ENCODE measurements around the gene SPRED2.

The SPRED2 gene

GRCh38 chr2:65287364-65287763 lies 145.0 kb downstream of the SPRED2 start:
- DNase-seq, result no peak

- DNase-seq, result peak in 6 of 58 donors; percentile 2 to 16 (median 8)
Measured at GRCh38 chr2:65282477-65283053, 149.8 kb downstream of the SPRED2 start.

GRCh38 chr2:65281627-65282351 lies 150.6 kb downstream of the SPRED2 start:
- DNase-seq, result no peak

- no peak for DNase-seq
Measured at GRCh38 chr2:65279756-65280155, 152.6 kb downstream of the SPRED2 start.

GRCh38 chr2:65278531-65278981 lies 153.8 kb downstream of the SPRED2 start:
- no peak for DNase-seq

GRCh38 chr2:65277791-65278483 lies 154.5 kb downstream of the SPRED2 start:
- DNase-seq, result no peak

- no peak for DNase-seq
Measured at GRCh38 chr2:65277118-65277517, 155.3 kb downstream of the SPRED2 start.

GRCh38 chr2:65276609-65277008 lies 155.8 kb downstream of the SPRED2 start:
- no peak for DNase-seq

GRCh38 chr2:65275141-65275915 lies 157.1 kb downstream of the SPRED2 start:
- DNase-seq, result no peak

- no peak for DNase-seq
Measured at GRCh38 chr2:65273344-65273743, 159.1 kb downstream of the SPRED2 start.

- DNase-seq, result no peak
Measured at GRCh38 chr2:65268957-65269356, 163.4 kb downstream of the SPRED2 start.

- no peak for DNase-seq
Measured at GRCh38 chr2:65267008-65267407, 165.4 kb downstream of the SPRED2 start.

- no peak for DNase-seq
Measured at GRCh38 chr2:65265671-65266045, 166.7 kb downstream of the SPRED2 start.

- DNase-seq, result peak in 16 of 58 donors; percentile 3 to 59 (median 16)
Measured at GRCh38 chr2:65264821-65265670, 167.4 kb downstream of the SPRED2 start.

GRCh38 chr2:65263986-65264385 lies 168.4 kb downstream of the SPRED2 start:
- DNase-seq, result no peak

- no peak for DNase-seq
Measured at GRCh38 chr2:65263262-65263661, 169.1 kb downstream of the SPRED2 start.

GRCh38 chr2:65261676-65262075 lies 170.7 kb downstream of the SPRED2 start:
- DNase-seq, result no peak
